GM20000 (cell line): ENCODE results near the gene CHTF18.

Experiments
- DNase-seq: peaks from one replicate; pipeline ENCODE4 v3.0.0; 2012; ENCODE audit warnings: low spot score
- TF ChIP-seq, protein P1 (sequence below): IDR thresholded peaks from 2 replicates; pipeline ENCODE4 v1.5.1; 2012; ENCODE audit warnings: mild to moderate bottlenecking, control low read depth; ENCODE audit errors: extremely low read depth, missing control alignments

The CHTF18 gene

GRCh38 chr16:797120-797420 is 8.7 kb downstream of the CHTF18 start:
- TF ChIP-seq, protein P1, sequence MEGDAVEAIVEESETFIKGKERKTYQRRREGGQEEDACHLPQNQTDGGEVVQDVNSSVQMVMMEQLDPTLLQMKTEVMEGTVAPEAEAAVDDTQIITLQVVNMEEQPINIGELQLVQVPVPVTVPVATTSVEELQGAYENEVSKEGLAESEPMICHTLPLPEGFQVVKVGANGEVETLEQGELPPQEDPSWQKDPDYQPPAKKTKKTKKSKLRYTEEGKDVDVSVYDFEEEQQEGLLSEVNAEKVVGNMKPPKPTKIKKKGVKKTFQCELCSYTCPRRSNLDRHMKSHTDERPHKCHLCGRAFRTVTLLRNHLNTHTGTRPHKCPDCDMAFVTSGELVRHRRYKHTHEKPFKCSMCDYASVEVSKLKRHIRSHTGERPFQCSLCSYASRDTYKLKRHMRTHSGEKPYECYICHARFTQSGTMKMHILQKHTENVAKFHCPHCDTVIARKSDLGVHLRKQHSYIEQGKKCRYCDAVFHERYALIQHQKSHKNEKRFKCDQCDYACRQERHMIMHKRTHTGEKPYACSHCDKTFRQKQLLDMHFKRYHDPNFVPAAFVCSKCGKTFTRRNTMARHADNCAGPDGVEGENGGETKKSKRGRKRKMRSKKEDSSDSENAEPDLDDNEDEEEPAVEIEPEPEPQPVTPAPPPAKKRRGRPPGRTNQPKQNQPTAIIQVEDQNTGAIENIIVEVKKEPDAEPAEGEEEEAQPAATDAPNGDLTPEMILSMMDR: no peak
- DNase-seq: no peak

DNA sequence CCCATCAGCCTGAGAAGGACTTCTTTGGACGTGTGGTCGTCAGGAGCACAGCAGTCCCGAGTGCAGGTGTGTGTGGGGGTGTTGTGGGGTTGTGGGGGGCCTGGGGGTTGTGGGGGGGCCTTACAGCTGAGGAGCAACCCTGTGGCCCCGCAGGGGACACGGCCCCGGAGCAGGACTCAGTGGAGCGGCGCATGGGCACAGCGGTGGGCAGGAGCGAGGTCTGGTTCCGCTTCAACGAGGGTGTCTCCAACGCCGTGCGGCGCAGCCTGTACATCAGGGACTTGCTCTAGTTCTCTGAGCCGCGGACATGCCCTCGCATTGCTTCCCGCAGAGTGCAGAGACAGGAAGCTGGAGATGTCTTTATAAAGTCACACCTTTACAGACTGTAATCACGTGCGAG is 9.3 kb downstream of the CHTF18 start:
- TF ChIP-seq, protein P1: no peak
- DNase-seq: no peak

- TF ChIP-seq, protein P1: no peak
- no peak for DNase-seq
Observed at GRCh38 chr16:798666-799065, 10.2 kb downstream of the CHTF18 start.

GRCh38 chr16:799111-799947 is 10.9 kb downstream of the CHTF18 start:
- TF ChIP-seq, protein P1: no peak
- no peak for DNase-seq

GRCh38 chr16:799948-800833 is 11.8 kb downstream of the CHTF18 start, which contains the start of gene GNG13:
Gene GNG13 (minus strand): TSS chr16:800734. CDS start chr16:799077, 1,657 bp downstream.
- no peak for DNase-seq
- TF ChIP-seq, protein P1: no peak

GRCh38 chr16:800834-801511 is 12.6 kb downstream of the CHTF18 start:
- DNase-seq: no peak
- TF ChIP-seq, protein P1: no peak
